HG02938 (cell line): Measurements from ENCODE around the gene PAF1.

ENCODE experiments used
- ATAC-seq: cut with Tn5 transposase; IDR thresholded peaks from one replicate; pipeline ENCODE4 v1.9.1; 2021; ENCODE audit warnings: mild to moderate bottlenecking, moderate library complexity; ENCODE audit not compliant: unreplicated experiment

PAF1 gene

DNA sequence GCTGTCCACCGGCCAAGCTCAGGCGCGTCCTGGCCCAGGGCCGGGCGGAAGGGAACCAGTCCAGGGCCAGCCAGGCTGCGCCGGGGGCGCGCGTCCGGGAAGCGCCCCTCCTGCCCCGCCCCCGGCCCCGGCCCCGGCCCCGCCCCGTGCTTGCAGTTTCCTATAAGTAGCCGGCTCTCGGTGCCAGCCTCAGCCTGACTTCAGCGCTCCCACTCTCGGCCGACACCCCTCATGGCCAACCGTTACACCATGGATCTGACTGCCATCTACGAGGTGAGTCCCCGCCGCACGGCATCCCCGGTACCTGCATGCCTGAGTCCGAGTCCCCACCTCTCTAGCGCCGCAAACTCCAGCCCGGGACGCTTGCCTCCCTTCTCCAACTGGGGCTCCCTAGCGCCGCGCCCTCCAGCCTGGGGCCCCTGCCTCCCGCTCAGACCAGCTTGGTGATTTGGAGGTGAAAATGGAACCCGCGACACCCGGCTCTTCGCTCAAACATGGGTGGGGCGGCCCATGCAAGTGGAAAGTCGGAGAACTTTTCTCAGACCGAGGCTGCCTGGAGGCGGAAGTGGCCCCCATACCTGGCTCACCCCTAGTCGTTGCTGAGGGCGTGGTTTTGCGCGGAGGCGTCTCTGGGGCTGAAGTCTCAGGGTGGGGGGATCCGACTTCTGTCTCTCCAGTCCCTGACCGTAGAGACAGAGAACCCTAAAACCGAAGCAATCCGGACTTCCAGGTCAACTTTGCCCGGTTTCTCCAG, 15.9 kb upstream of the PAF1 start, which contains the start of gene ZFP36:
Gene ZFP36 (plus strand): TSS at position 192 of the 754 bp plus-strand sequence. CDS start 58 bp downstream, at position 250.
- peak; percentile 18 for ATAC-seq

DNA sequence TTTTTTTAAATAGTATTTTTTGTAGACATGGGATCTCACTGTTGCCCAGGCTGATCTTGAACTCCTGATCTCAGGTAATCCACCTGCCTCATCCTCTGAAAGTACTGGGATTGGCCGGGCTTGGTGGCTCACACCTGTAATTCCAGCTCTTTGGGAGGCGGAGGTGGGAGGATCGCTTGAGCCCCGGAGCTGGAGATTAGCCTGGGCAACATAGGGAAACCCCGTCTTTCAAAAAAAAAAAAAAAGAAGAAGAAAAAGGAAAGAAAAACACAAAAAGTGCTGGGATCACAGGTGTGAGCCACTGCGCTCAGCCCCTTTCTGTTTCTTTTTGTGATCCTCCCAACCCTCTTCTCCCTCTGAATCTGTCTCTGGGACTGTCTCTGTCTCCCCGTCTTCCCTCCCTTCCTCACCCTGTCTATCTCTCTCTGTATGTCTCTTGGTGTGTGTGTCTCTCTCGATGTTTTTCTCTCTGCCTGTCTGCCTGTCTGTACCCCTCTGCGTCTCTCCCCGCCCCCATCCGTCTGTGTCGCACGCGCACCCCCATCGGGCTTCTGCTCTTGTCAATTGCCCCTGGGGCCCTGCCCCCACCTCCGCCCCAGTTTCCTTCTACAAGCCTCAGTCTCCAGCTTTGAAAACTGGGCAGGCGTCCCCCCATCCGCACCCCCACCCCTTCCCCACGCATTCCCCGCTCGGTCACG, 15.2 kb upstream of the PAF1 start:
- ATAC-seq: no peak

DNA sequence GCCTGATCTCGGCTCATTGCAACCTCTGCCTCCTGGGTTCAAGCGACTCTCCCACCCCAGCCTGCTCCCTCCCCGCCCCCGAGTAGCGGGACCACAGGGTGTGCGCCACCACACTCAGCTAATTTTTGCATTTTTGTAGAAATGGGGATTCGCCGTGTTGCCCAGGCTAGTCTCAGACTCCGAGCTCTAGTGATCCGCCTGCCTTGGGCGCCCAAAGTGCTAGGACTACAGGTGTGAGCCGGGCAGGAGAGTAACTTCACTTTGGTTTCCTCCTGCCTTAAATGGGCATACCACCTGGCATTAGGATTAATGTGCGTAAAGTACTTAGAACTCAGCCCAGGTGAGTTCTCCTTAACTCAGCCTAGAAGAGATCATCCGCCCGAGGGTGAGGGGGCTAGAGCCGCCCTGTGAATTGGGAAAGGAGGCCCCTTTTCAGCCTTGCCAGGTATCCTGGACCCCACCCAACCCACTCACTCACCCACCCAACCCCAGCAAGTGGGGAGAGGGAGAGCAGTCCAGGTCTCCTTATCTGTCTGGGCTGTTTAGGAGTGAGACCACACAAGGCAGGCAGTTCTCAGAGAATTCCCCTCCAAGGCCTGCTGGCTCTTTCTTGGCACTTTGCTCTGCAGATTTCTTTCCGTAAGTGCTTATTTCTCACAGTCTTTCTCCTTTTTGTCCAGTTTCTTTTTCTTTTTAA, 14.5 kb upstream of the PAF1 start:
- no peak for ATAC-seq

DNA sequence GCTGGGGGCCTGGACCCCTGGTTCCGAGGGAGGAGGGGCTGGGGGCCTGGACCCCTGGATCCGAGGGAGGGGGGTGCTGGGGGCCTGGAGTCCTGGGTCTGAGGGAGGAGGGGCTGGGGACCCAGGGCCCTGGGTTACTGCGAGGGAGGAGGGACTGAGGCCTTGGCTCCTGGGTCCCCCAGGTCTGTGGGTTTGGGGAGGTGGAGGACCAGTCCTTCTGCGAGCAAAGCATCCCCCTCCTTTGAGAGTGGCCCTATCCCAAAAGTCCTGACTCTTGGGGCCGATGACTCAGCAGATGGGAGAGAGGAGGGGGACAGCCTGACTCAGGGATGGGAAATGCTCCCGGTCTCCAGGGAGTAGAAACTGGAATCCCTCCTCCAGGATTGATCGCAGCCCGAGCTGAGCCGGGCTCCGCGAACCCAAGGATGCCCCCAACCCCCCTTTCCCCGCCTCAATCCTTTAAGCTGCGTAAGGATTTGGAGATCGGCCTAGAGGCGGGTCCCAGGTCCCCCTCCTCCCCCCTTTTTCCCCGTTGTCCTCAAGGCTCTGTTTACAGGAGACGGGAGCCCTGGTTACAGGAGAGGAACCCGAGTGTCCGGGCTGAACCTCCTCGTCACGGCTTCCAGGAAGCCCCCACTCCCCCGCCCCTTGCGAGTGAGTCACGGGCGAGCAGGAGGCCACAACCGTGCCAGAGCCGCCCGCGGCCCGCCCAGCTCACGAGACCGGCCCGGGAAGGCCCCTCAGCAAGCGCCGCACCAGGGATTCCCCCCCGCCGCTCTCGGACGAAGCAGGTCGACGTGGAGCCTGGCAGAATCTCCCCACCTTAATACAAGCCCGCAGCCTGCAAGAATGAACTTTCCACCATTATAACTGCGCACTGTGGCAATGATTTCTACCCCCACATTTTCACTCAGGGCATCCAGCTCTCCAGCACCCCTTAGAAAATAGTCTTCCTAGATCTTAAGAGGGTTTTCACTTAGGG, 12.7 kb upstream of the PAF1 start:
- no peak for ATAC-seq

DNA sequence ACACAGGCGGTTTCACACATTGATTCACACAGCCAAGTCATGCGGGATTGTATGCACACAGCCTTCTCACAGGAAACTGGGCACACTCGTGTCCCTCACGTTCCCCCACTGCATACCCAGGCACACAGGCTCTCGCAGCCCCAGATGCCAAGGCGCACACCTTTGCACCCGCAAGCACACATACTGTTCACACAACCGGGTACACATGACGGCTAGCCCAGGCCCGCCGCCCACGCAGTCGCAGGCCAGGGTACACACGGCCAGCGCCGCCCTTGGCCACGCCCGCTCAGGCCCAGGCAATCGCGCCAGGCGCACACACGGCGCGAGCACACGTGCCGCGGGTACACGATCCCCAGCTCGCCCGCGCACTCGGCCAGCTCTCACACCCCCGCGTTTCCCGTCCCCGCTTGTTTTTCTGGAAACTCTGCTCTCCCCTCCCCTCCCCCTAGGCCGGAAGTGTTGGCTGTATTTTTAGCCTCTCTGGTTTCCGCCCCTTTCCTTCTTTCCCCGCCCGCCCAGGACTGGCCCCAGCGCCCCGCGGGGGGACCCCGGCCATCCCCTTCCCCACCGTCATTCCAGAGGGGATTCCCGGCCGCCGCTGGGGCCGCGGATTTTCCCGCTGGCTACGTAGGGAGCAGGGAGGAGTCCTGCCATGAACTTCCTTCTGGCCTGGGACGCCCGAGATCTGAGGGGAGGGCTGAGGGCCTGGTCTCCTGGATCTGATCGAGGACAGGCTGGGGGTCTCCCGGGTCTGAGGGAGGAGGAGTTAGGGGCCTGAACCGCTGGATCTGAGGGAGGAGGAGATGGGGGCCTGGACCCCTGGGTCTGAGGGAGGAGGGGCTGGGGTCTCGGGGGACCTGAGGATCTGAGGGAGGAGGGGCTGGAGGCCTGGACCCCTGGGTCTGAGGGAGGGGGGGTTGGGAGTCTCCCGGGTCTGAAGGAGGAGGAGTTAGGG, 11.7 kb upstream of the PAF1 start:
- peak; percentile 19 for ATAC-seq

DNA sequence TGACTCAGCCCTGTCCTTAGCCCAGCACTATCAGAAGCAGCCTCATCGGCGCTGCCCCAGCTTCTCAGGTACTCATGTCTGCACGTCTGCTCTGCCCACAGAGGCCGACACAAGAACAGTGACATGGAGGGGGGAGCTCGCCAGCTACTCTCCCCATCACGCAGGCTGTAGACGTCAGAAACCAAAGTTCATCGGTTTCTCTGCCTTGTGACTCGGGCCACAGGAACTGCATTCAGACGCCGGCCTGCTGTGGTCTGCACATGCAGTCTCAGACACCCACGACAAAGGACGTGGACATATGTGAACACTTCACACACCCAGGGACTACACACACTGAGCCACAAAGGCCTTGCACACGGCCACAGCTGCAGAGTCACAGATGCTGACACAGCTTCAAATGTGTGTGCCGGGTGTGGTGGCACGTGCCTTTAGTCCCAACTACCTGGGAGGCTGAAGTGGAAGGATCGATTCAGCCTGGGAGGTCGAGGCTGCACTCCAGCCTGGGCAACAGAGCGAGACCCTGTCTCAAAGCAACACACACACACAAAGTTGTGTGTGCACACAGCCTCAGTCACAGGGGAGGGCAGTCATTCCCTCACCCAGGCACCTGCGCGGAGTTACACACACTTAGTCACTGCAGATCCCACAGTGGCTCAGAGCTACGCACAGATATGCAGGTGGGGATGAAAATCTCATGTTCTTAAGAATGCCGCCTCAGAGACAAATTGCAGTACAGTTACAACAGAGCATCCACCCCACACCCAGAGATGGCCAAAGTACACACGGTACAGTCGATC, 10.8 kb upstream of the PAF1 start:
- peak; percentile 27 for ATAC-seq

DNA sequence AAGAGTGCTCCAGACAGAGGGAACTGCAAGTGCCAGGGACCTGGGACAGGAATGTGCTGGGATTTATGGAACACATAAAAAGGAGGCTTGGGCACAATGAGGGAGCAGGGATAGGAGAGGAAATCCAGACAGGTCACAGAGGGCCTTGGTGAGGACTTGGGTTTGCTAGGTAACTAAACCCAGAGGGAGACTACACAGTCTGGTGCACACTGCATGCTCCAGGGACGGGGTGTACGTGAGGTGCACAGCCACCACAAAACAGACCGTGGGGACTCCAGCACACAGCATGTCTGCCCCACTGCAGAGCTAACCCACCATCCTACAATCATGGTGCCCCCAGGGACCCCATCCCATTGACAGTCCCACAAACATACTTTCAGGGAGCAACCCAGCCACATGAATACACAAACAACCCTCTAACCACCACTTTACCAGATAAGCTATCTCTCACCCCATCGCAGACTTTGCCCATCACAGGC, 10.2 kb upstream of the PAF1 start:
- ATAC-seq: no peak

DNA sequence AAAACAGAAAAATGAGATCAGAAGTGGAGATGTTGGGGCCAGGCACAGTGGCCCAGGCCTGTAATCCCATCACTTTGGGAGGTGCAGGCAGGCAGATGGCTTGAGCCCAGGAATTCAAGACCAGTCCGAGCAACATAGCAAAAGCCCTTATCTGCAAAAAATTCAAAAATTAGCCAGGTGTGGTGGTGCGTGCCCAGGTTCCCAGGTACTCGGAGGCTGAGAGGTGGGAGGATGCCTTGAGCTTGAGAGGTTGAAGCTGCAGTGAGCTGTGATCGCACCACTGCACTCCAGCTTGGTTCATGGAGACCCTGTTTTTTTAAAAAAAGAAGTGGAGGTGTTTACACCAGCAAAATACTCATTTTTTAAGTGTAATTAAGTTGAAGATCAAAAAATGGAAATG, 9.2 kb upstream of the PAF1 start:
- no peak for ATAC-seq

DNA sequence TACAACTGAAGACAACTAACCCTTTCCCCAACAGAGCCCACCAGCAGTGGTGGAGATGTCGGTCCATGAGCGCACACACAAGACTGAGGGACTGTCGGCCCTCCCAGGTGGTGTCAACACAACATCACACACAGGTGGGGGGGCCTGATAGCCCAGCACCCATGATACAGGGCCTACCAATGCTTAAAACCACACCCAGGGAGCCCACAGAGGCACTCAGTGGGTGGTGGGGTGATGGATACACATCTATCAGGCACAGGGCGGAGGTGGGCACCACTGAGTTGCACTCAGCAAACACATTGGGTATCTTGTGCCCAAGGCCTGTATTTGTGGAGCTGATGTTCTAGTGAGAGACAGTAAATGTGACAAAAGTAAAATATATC, 8.8 kb upstream of the PAF1 start:
- ATAC-seq: no peak

DNA sequence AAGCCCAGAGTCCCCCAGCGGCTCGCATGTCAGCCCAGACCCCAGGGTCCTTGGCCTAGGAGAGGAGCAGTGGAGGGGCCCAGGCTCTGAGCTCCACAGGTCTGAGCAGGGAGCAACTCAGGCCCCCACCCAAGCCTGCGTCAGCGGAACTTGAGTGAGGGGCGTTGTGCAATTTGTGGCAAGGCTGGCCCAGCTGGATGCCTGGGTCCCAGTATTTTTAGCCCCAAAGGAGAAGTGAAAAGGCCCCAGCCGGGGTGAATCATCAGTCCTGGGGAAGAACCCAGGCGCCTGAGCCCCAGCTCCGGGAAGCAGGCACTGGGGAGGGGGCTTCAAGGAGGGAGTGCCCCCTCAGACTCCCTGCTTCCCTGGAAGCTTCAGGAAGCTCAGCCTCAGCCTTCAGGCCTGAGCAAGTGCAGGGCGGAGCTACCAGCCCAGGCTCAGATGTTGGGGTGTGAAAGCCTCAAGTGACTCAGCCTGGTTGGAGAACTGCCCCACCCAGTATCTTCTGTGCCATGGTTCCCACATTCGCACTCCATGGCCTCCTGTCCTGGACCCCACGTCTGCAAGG, 7.5 kb upstream of the PAF1 start:
- no peak for ATAC-seq

DNA sequence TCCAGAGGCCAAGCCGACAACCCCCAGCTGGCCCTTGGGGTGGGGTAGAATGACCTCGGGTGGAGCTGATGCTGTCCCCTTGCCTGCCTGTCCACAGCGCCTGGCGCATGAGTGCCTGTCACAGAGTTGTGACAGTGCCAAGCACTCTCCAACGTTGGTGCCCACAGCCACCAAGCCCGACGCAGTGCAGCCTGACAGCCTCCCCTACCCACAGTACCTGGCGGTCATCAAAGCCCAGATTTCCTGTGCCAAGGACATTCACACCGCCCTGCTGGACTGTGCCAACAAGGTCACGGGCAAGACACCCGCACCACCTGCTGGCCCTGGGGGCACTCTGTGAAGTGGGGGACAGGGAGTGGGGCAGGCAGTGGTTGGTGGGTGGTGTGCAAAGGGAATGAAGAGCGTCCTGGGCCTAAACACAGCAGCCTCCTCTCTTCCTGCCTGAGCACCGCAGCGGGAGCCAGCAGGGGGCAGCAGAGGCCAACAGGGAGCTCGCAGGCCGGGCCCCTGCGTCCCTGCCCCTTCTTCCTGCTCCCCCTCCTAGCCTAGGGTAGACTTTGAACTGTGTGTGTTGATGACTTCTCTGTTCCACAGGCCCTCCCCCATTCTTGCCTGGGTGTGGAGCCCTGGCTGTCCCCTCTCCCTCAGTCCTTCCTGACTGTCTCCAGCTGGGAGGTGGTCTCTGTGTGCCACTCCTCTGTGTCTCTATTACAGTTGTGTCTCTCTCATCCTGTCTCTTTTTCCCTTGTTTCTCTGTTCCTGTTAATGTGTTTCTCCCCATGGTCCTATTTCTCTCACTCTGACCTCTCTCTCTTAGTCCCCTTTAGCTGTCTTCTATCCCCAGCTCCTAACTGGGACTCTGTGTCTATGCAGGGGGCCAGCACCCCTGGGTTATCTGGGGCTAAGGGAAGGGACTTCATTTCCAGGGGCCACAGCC, 6.7 kb upstream of the PAF1 start:
- ATAC-seq: peak; percentile 39

DNA sequence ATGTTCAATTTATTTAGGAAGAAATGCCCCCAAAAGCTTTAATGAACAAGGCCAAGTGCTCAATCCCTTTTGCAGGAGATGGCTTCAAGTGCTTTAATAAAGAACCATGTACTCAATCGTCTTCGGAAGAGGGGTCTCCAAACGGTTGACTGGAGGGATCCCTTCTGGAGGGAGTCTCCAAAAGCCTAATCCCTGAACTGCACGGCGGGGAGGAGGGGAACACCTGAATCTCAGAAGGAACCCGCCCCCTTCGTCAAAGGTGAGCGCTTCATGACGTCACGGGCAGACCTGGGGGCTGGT, 505 bp downstream of the PAF1 start:
- no peak for ATAC-seq

DNA sequence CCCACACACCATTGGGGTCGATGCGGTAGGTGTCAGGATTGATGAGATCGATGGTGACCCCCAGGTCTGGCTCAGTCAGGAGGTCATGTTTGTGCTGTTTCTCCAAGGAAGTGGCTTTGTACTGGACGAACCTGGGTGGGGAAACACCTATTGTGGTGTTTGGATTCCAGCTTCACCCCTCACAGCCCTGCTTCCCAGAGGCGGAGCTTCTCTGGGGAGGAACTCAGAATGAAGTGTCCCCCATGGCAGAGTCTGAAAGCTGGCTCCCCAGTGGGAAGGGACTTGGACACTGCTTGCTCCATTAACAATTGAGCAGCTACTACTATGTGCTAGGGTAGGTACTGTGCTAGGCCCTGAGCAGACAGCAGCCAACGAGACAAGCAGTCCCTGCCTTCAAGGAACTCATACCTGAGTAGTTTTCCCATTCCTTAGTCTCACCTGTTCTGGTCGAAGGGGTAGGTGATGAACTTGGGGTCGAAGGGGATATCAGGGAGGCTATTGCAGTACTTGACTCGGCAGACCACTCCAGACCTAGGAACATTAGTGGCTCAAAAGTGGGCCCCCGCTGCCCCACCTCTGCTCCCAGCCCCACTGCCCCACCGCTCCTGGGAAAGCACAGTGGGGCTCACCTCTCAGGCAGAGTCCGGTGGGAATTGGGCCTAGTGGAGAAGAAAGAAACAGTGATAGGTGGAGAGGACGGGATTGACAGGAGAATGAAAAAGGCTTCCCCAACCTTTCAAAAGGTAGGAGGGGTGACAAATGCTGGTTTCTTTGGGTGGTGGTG, 1.1 kb downstream of the PAF1 start:
- no peak for ATAC-seq

DNA sequence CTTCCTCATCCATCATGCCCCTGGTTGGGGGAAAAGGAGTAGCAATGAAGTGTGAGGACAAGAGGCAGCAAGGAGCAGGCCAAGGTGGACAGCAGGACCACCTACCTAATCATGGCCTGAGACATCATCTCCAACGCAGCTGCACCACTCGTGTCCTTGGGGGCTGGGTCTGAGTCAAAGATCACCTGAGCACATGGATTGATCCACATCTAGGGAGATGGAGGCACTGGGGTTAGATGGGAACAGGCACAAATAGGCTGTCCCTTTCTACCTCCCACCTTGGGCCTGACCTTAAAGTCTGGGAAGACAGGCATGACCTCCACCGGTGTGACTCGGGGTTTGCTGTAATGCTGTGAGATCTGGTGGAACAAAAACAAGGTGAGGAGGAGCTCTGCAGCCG, 2.2 kb downstream of the PAF1 start:
- ATAC-seq: no peak

DNA sequence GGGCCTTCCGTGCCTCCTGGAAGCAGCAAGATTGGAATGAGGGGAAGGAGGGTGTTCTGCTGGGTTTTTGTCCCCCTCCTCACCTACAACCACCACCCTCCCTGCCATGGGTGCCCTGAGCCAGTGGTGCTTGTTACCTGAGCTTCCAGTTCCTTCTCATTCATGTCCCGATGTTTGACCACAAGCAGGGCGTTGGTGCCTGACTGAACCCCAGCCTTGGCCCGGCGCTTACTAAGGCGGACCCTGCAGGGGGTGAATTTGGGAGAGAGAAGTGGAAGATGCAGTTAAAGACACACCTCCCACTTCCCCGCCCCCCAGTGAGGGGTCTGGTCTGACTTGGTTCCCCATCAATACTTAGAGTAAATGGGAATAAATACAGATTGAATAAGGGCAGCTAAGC, 4.3 kb downstream of the PAF1 start:
- ATAC-seq: no peak

DNA sequence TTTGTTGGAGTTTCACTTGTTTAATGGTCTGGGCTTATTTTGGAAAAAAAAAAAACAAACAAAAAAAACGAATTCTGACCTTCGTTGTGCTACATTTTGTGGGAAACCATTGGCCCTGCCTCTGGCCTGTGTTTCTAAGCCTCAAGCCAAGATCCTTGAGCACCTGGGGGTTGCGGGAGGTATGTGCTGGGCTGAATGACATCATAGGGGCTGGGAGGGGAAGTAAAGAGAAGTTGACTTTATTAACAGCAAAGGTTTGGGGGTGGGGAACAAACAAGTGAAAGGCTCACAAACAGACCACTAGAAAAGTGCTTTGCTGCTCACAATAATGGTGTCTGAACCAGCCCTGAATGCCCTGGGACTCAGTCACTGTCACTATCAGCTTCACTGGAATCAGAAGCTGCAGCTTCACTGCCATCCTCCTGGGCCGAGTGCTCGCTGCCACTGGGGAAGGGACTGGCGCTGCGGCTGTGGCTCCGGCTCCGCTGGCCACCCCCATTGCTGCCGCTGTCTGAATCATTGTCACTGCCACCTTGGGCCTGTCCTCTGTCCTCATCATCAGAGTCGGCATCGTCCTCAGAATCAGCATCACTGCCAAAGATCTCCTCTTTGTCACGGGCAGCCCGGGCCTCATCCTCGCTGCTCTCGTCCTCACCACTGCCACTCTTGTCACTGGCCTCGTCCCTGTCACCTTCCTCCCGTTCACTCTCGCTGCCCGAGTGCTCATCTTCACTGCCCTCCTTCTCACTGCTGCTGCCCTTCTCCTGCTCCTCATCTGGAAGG, 5.1 kb downstream of the PAF1 start:
- ATAC-seq: no peak
